ENCODE results near the gene TOX3.

- no peak for TF ChIP-seq EZH2 (IDR thresholded peaks at IDR 0.05; ENCODE audit: borderline replicate concordance, insufficient read depth, low read length, poor library complexity, severe bottlenecking)
- no peak for TF ChIP-seq POLR2AphosphoS5 (IDR thresholded peaks at IDR 0.05)
- TF ChIP-seq CTCF (IDR thresholded peaks at IDR 0.05; ENCODE audit: poor library complexity, severe bottlenecking): no peak
Observed at GRCh38 chr16:52393448-52393847, 153.5 kb downstream of the TOX3 start.
